Prostate gland (tissue), 2 donors: ENCODE data around the gene ASB12. TPM values are rescaled to one million over a fixed set of nuclear protein-coding genes. Genes with fewer than 3 reads are reported as not detected.
"Not testable (repeated sequence)": the region's sequence is repeated elsewhere in the genome, so short reads cannot be mapped to it uniquely, and the experiment has no call there.

Experiments used
- DNase-seq: peaks from one replicate; pipeline ENCODE4 v3.0.0-alpha.2; 2019; ENCODE audit warnings: low spot score
- H3K27ac ChIP-seq, 2 donors: fragments of 200-600 bp; sonication (generic); 2 replicates each; pipeline ENCODE4 v1.5.1; 2017 to 2019
- H3K27me3 ChIP-seq: fragments of 200-600 bp; sonication (generic); replicated peaks from 2 replicates; pipeline ENCODE4 v1.5.1; 2019; ENCODE audit not compliant: insufficient read depth
- H3K36me3 ChIP-seq, 2 donors: fragments of 200-600 bp; sonication (generic); 1 replicate in 1 of 2; 2 replicates in 1 of 2; pipeline versions ENCODE4 v1.5.1 to v1.8.1; 2017 to 2019
- H3K4me1 ChIP-seq: fragments of 200-600 bp; sonication (generic); replicated peaks from 2 replicates; pipeline ENCODE4 v1.5.1; 2019
- H3K4me3 ChIP-seq, 2 donors: fragments of 200-600 bp; sonication (generic); 2 replicates each; pipeline ENCODE4 v1.5.1; 2017 to 2019
- H3K9me3 ChIP-seq: fragments of 200-600 bp; sonication (generic); 2 replicates; pipeline ENCODE4 v1.5.1; 2017
- POLR2A ChIP-seq: fragments of 450-650 bp; IDR thresholded peaks from one replicate; pipeline ENCODE4 v1.6.1; 2016; ENCODE audit warnings: antibody characterized with exemption, mild to moderate bottlenecking
- POLR2AphosphoS5 ChIP-seq: sonication (generic); formaldehyde crosslinking; IDR thresholded peaks from one replicate; pipeline ENCODE4 v1.6.1; 2017; ENCODE audit warnings: antibody characterized with exemption
- WGBS: methylation state at CpG from one replicate; pipeline ENCODE4 v1.1.5; 2018; 5-methylcytosine and 5-hydroxymethylcytosine counted together
- intact Hi-C: fragments of 100-400 bp; cut with DNase I; formaldehyde crosslinking; loops from one replicate; pipeline ENCODE4 v1.14.2; 2022
- total RNA-seq, 2 donors: library from RNA; depleted of rRNA; stranded (reverse); fragments of >200 nt; gene quantifications; one replicate each; pipeline ENCODE4 v1.1.0, GENCODE V29; 2016
- TF ChIP-seq, protein P1 (sequence below), 4 experiments: fragments of 200-600 bp in 2 of 4; fragments of 450-650 bp in 2 of 4; sonication (generic) in 2 of 4; IDR thresholded peaks; 1 replicate in 3 of 4; 2 replicates in 1 of 4; pipeline ENCODE4 v1.5.1; 2016 to 2019; ENCODE audit warnings: antibody characterized with exemption in 4 of 4, mild to moderate bottlenecking in 2 of 4, moderate library complexity in 2 of 4

The ASB12 gene, protein sequence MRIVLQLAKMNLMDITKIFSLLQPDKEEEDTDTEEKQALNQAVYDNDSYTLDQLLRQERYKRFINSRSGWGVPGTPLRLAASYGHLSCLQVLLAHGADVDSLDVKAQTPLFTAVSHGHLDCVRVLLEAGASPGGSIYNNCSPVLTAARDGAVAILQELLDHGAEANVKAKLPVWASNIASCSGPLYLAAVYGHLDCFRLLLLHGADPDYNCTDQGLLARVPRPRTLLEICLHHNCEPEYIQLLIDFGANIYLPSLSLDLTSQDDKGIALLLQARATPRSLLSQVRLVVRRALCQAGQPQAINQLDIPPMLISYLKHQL
- not detected for total RNA-seq

DNA sequence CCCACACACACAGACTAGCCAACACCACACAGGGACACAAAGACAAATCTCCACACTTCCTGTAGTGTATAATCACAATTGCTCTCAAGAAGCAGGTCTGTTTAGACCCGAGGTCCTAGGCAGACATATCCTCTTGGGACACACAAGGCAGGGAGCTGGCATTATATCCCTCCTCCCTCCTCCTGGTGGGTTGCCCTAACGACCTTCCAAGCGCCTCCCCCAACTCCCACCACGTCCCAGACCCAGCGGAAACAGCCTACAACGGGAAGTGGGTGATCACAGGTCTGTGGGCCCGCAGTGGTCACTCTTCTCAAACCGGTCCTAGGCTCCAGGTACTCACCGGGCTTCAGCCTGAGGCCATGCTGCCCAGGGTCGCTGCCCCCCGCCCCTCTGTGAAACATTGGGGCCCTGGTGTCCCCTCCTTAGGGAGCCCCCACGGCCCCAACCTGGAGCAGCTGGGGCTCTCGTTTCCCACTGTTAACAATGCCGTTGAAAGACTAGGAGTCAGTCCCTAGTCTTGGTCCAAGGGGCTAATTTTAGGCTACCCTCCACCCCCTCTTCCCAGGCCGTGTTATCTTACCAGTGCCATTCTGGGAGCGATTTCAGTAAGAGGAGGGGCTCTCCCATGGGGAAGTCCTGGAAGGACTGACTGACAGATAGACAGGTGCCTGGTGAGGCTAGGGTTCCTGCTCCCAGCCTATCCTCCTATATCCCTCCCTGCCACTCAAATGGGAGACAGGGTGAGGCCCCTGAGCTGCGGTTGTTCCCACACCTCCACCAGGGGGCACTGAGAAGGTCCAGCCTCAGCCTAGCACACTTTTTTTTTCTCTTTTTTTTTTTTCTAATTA is at the start of gene ASB12:
TSS of gene ASB12 (minus strand) at position 485 of the 848 bp plus-strand sequence. CDS start 4,957 bp downstream, outside the sequence.
- no peak for TF ChIP-seq POLR2AphosphoS5
- TF ChIP-seq, protein P1, sequence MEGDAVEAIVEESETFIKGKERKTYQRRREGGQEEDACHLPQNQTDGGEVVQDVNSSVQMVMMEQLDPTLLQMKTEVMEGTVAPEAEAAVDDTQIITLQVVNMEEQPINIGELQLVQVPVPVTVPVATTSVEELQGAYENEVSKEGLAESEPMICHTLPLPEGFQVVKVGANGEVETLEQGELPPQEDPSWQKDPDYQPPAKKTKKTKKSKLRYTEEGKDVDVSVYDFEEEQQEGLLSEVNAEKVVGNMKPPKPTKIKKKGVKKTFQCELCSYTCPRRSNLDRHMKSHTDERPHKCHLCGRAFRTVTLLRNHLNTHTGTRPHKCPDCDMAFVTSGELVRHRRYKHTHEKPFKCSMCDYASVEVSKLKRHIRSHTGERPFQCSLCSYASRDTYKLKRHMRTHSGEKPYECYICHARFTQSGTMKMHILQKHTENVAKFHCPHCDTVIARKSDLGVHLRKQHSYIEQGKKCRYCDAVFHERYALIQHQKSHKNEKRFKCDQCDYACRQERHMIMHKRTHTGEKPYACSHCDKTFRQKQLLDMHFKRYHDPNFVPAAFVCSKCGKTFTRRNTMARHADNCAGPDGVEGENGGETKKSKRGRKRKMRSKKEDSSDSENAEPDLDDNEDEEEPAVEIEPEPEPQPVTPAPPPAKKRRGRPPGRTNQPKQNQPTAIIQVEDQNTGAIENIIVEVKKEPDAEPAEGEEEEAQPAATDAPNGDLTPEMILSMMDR (IDR thresholded peaks at IDR 0.05) = no peak
- TF ChIP-seq POLR2A = no peak
- H3K27ac ChIP-seq = no peak within 1 kb of the TSS

DNA sequence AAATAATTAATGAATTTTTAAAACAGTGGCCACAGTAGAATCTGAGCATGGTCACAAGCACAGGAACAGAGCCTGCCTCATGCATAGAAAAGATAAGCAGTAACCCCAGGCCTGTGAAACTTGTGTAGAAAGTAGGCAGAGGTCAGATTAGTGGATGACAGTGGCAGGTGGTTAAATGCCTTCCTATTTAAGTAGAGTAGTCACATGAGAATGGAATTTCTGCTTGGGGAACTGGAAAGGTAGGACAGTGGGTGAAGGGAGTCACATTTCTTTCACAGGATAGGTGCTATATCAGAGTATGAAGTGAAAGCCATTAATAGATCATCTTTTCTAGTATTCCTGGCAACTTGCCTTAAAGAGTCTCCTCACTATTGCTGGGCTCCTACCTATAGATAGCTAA is 34.9 kb upstream of the ASB12 start:
- intact Hi-C loops = no loop called here

More for the DNA sequence above, at the start of gene ASB12:
- 74% methylated on average over 13 of the region's 17 CpGs for whole genome bisulfite sequencing
- DNase-seq = no peak
- Histone ChIP-seq H3K36me3 (no peaks in the 10 kb centered on the region), H3K9me3 (no peaks in the 10 kb centered on the region), H3K27me3 (no peaks in the 10 kb centered on the region), H3K4me3 (no peak within 1 kb of the TSS), H3K4me1 (no peaks in the 10 kb centered on the region)
- intact Hi-C loops = no loop called here

DNA sequence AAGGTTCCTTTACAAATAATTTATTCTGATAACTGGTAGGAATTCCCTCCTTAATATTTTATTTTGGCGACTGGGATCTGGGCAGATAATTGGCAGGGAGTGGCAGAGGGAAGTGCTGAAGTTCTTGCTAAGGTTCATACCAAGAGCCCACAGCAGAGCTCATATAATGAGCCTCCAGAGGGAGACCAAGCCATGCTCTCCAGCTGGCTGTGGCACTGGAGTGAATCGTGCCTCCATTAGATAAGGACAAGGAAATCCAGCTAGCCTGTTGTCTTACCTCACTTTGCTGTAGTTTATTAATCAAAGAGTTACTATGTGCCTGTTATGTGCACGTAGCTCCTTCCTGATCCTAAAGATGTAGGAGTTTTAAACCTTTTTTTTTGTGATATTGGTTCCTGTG is 1.3 kb downstream of the ASB12 start:
- TF ChIP-seq POLR2A = no peak
- no peaks in the 10 kb centered on the region for H3K36me3 ChIP-seq
- no peak for DNase-seq
- no peaks in the 10 kb centered on the region for H3K9me3 ChIP-seq
- H3K4me3 ChIP-seq = no peak overlapping the region
- no peaks in the 10 kb centered on the region for H3K27me3 ChIP-seq
- H3K4me1 ChIP-seq = no peaks in the 10 kb centered on the region
- intact Hi-C loops = no loop called here
- H3K27ac ChIP-seq = no peak overlapping the region
- WGBS = 20% methylated on average over 3 of the region's 3 CpGs

More for the DNA sequence above, 34.9 kb upstream of the ASB12 start:
- no peak overlapping the region for H3K27ac ChIP-seq
- H3K4me1 ChIP-seq = no peaks in the 10 kb centered on the region
- no peak overlapping the region for H3K4me3 ChIP-seq
- no peak for DNase-seq
- H3K36me3 ChIP-seq = no peaks in the 10 kb centered on the region
- no peaks in the 10 kb centered on the region for H3K9me3 ChIP-seq
- H3K27me3 ChIP-seq = no peaks in the 10 kb centered on the region
- TF ChIP-seq POLR2AphosphoS5 (no peak), POLR2A (no peak)
- TF ChIP-seq, protein P1 (IDR thresholded peaks at IDR 0.05) = no peak

DNA sequence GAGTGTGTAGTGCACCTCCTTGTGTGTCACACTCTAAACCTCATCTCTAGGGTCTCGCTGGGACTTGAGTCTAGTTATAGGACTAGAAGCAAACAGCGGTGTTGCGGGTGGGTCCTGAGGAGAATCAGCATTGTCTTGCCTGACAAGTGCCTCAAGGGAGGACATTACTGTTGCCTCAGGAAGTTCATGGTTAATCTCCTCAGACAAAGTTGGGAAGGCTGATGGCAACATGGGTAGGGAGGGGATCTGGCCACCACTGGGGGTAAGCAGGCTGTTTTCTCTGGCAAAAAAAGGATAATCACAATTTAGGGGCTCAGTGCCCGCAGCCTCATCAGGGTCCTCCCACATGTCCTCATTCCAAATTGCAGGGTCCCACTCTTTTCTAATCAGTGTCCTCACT is 12.4 kb downstream of the ASB12 start:
- H3K27ac ChIP-seq = no peak overlapping the region
- intact Hi-C loops = no loop called here
- H3K4me1 ChIP-seq = no peaks in the 10 kb centered on the region
- TF ChIP-seq POLR2A = no peak
- TF ChIP-seq, protein P1 (IDR thresholded peaks at IDR 0.05) = no peak
- no peak for TF ChIP-seq POLR2AphosphoS5
- no peaks in the 10 kb centered on the region for H3K27me3 ChIP-seq
- DNase-seq = no peak
- H3K36me3 ChIP-seq = no peaks in the 10 kb centered on the region
- H3K9me3 ChIP-seq = no peaks in the 10 kb centered on the region
- H3K4me3 ChIP-seq = no peak overlapping the region
- WGBS = 94% methylated on average over 4 of the region's 4 CpGs

DNA sequence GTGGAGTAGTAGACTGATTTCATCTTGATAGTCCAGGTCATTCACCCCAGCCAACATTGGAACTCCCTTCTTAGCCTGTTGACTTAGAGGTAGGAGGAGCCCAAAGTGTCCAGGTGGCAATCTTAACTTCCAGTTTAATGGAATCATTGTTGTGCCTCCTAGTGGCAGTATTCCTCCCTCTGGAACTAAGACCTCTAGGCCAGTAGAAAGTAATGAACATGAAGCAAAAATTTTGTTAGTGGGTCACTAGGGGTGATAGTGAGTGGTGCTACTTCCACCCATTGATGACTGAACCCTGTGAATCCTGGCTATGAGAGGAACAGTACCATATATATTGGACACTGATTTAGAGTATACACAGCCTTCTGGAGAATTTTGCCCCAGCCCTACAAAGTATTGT is 16.4 kb downstream of the ASB12 start:
- intact Hi-C loops = not testable (repeated sequence)

More for the DNA sequence above, 16.4 kb downstream of the ASB12 start:
- not testable (repeated sequence) for H3K27ac ChIP-seq, H3K4me1 ChIP-seq, DNase-seq, H3K9me3 ChIP-seq, H3K36me3 ChIP-seq, H3K4me3 ChIP-seq, H3K27me3 ChIP-seq
